Stimulated activated naive CD8-positive, alpha-beta T cell treated with anti-CD3 and anti-CD28 coated beads, Interleukin-15, amount 100 ng/mL, for 72 hours (primary cell): ENCODE results near the gene SSNA1.

Source experiments
- ATAC-seq: fragments of 150-1000 bp; cut with Tn5 transposase; 2 replicates; pipeline ENCODE4 v1.10.0; 2021; ENCODE audit warnings: mild to moderate bottlenecking, moderate library complexity
- DNase-seq, 2 donors: peaks; one replicate each; pipeline ENCODE4 v3.0.0; 2021 to 2022
- H3K27ac Mint-ChIP-seq, 2 donors: one replicate each; pipeline ENCODE4 v1.8.0; 2022; ENCODE audit warnings: mild to moderate bottlenecking in 2 of 2, mixed read lengths in 2 of 2, moderate library complexity in 2 of 2
- H3K27me3 Mint-ChIP-seq: one replicate; pipeline ENCODE4 v1.8.0; 2022; ENCODE audit warnings: mixed read lengths
- H3K4me1 Mint-ChIP-seq: one replicate; pipeline ENCODE4 v1.8.0; 2022; ENCODE audit warnings: mild to moderate bottlenecking, mixed read lengths
- H3K4me3 Mint-ChIP-seq, 2 donors: one replicate each; pipeline ENCODE4 v1.8.0; 2022; ENCODE audit warnings: mild to moderate bottlenecking in 2 of 2, mixed read lengths in 2 of 2, moderate library complexity in 1 of 2
- H3K9me3 Mint-ChIP-seq, 2 donors: one replicate each; pipeline ENCODE4 v1.8.0; 2022; ENCODE audit warnings: mixed read lengths in 2 of 2

Gene SSNA1

GRCh38 chr9:137213160-137214060 lies 24.9 kb downstream of the SSNA1 start:
- ATAC-seq (peak; percentile 32), DNase-seq (no peak)
- H3K4me3 Mint-ChIP-seq = no peak overlapping the region
- H3K27ac Mint-ChIP-seq = no peak overlapping the region
- H3K9me3 Mint-ChIP-seq = no peaks in the 10 kb centered on the region
- no peaks in the 10 kb centered on the region for H3K27me3 Mint-ChIP-seq
- peaks cover 5% of the 10 kb centered on the region for H3K4me1 Mint-ChIP-seq

- Mint-ChIP-seq H3K9me3 (no peaks in the 10 kb centered on the region), H3K27me3 (no peaks in the 10 kb centered on the region), H3K4me3 (no peak overlapping the region), H3K4me1 (no peaks in the 10 kb centered on the region), H3K27ac (no peak overlapping the region)
- ATAC-seq (no peak), DNase-seq (no peak)
These were observed 26.1 kb downstream of the SSNA1 start for GRCh38 chr9:137214620-137215019.

- H3K27me3 Mint-ChIP-seq = no peaks in the 10 kb centered on the region
- peak overlapping the region in 1 of 2 donors; percentile 33 for H3K27ac Mint-ChIP-seq
- DNase-seq = no peak
- no peaks in the 10 kb centered on the region for H3K9me3 Mint-ChIP-seq
- no peak for ATAC-seq
- no peaks in the 10 kb centered on the region for H3K4me1 Mint-ChIP-seq
- H3K4me3 Mint-ChIP-seq = no peak overlapping the region
These were observed 26.9 kb downstream of the SSNA1 start for GRCh38 chr9:137215196-137215986.

- Mint-ChIP-seq H3K27ac (no peak overlapping the region), H3K4me1 (no peaks in the 10 kb centered on the region), H3K27me3 (no peaks in the 10 kb centered on the region), H3K9me3 (no peaks in the 10 kb centered on the region), H3K4me3 (no peak overlapping the region)
- DNase-seq = no peak
- ATAC-seq = no peak
These were observed 27.9 kb downstream of the SSNA1 start for GRCh38 chr9:137216188-137216965.

- Mint-ChIP-seq H3K4me1 (no peaks in the 10 kb centered on the region), H3K4me3 (no peak overlapping the region), H3K27ac (no peak overlapping the region), H3K27me3 (no peaks in the 10 kb centered on the region), H3K9me3 (no peaks in the 10 kb centered on the region)
- no peak for DNase-seq
- ATAC-seq = no peak
These were observed 29.1 kb downstream of the SSNA1 start for GRCh38 chr9:137217276-137218211.

- DNase-seq (no peak), ATAC-seq (no peak)
- no peak overlapping the region for H3K27ac Mint-ChIP-seq
- no peak overlapping the region for H3K4me3 Mint-ChIP-seq
- no peaks in the 10 kb centered on the region for H3K27me3 Mint-ChIP-seq
- peaks cover 6% of the 10 kb centered on the region for H3K4me1 Mint-ChIP-seq
- H3K9me3 Mint-ChIP-seq = no peaks in the 10 kb centered on the region
These were observed 29.8 kb downstream of the SSNA1 start for GRCh38 chr9:137218212-137218753.

- DNase-seq = no peak
- no peaks in the 10 kb centered on the region for H3K27me3 Mint-ChIP-seq
- peaks cover 6% of the 10 kb centered on the region for H3K4me1 Mint-ChIP-seq
- H3K4me3 Mint-ChIP-seq = no peak overlapping the region
- no peaks in the 10 kb centered on the region for H3K9me3 Mint-ChIP-seq
- ATAC-seq = no peak
- no peak overlapping the region for H3K27ac Mint-ChIP-seq
These were observed 30.3 kb downstream of the SSNA1 start for GRCh38 chr9:137218754-137219271.

GRCh38 chr9:137219757-137220316 lies 31.4 kb downstream of the SSNA1 start:
- Mint-ChIP-seq H3K4me3 (peak overlapping the region; percentile 16 to 47), H3K27me3 (no peaks in the 10 kb centered on the region)
- DNase-seq = no peak

GRCh38 chr9:137220317-137221094 lies 32.0 kb downstream of the SSNA1 start:
- Mint-ChIP-seq H3K4me1 (peaks cover 20% of the 10 kb centered on the region), H3K27me3 (no peaks in the 10 kb centered on the region), H3K4me3 (peak overlapping the region; percentile 49 to 64), H3K27ac (peak overlapping the region; percentile 61 to 64), H3K9me3 (no peaks in the 10 kb centered on the region)
- ATAC-seq (no peak), DNase-seq (no peak)

More at GRCh38 chr9:137219757-137220316, 31.4 kb downstream of the SSNA1 start:
- Mint-ChIP-seq H3K27ac (peak overlapping the region; percentile 61 to 64), H3K4me1 (peaks cover 16% of the 10 kb centered on the region), H3K9me3 (no peaks in the 10 kb centered on the region)
- ATAC-seq = no peak

GRCh38 chr9:137221095-137221505 lies 32.6 kb downstream of the SSNA1 start:
- peaks cover 22% of the 10 kb centered on the region for H3K4me1 Mint-ChIP-seq
- ATAC-seq = no peak
- DNase-seq = no peak
- H3K9me3 Mint-ChIP-seq = no peaks in the 10 kb centered on the region
- peak overlapping the region; percentile 49 to 64 for H3K4me3 Mint-ChIP-seq
- no peak overlapping the region for H3K27ac Mint-ChIP-seq
- H3K27me3 Mint-ChIP-seq = no peaks in the 10 kb centered on the region

GRCh38 chr9:137221506-137222111 lies 33.1 kb downstream of the SSNA1 start:
- Mint-ChIP-seq H3K4me3 (peak overlapping the region; percentile 9 to 29), H3K4me1 (peaks cover 22% of the 10 kb centered on the region), H3K9me3 (no peaks in the 10 kb centered on the region), H3K27me3 (no peaks in the 10 kb centered on the region), H3K27ac (no peak overlapping the region)
- ATAC-seq (no peak), DNase-seq (no peak)

- Mint-ChIP-seq H3K9me3 (no peaks in the 10 kb centered on the region), H3K4me3 (peak within 1 kb of the TSS; percentile 95), H3K27me3 (peaks cover 3% of the 10 kb centered on the region), H3K4me1 (peaks cover 25% of the 10 kb centered on the region), H3K27ac (peak within 1 kb of the TSS; percentile 25 to 68)
- peak in 1 of 2 donors; percentile 51 for DNase-seq
- peak; percentile 13 for ATAC-seq
These were observed 34.0 kb downstream of the SSNA1 start, which contains the start of gene RNF208 for GRCh38 chr9:137222190-137223077. Gene RNF208, minus strand, starts transcription at chr9:137222240. Its CDS starts 1,028 bp downstream, at chr9:137221212.
